Thymus (tissue), 11 donors: ENCODE results near the gene WRAP73. TPM values are rescaled to one million over a fixed set of nuclear protein-coding genes. Genes with fewer than 3 reads are reported as not detected.

ENCODE experiments used
- DNase-seq, 9 donors: peaks; one replicate each; pipeline ENCODE4 v3.0.0-alpha.2; 2013; ENCODE audit warnings: low spot score in 9 of 9, low read depth in 6 of 9, missing footprints in 1 of 9
- H3K27ac ChIP-seq, 2 donors: one replicate each; pipeline ENCODE4 v1.5.1; 2013; ENCODE audit warnings: control low read depth in 1 of 2, low read depth in 1 of 2, low read length in 1 of 2, mild to moderate bottlenecking in 1 of 2, moderate library complexity in 1 of 2
- H3K27me3 ChIP-seq, 2 donors: one replicate each; pipeline ENCODE4 v1.5.1; 2013; ENCODE audit warnings: low read length in 1 of 2; ENCODE audit not compliant: control insufficient read depth in 2 of 2, insufficient read depth in 1 of 2
- H3K36me3 ChIP-seq, 2 donors: one replicate each; pipeline ENCODE4 v1.5.1; 2013; ENCODE audit warnings: low read length in 1 of 2, mild to moderate bottlenecking in 1 of 2, moderate library complexity in 1 of 2; ENCODE audit not compliant: control insufficient read depth in 2 of 2, insufficient read depth in 2 of 2
- H3K4me1 ChIP-seq, 2 donors: one replicate each; pipeline ENCODE4 v1.5.1; 2013; ENCODE audit warnings: low read length in 2 of 2; ENCODE audit not compliant: control insufficient read depth in 2 of 2, insufficient read depth in 2 of 2
- H3K4me3 ChIP-seq, 2 donors: one replicate each; pipeline ENCODE4 v1.5.1; 2013; ENCODE audit warnings: low read length in 2 of 2, control low read depth in 1 of 2, mild to moderate bottlenecking in 1 of 2
- H3K9me3 ChIP-seq, 2 donors: one replicate each; pipeline ENCODE4 v1.5.1; 2013; ENCODE audit warnings: low read length in 1 of 2, mild to moderate bottlenecking in 1 of 2; ENCODE audit not compliant: control insufficient read depth in 2 of 2, insufficient read depth in 1 of 2
- WGBS: extraction: QIAGEN DNeasy Blood & Tissue Kit; methylation state at CpG from one replicate; pipeline ENCODE4 v1.1.7; 2013; 5-methylcytosine and 5-hydroxymethylcytosine counted together
- polyA plus RNA-seq: library from polyadenylated mRNA; stranded (reverse); fragments of 200-250 nt; gene quantifications from one replicate; pipeline ENCODE4 v1.2.3, GENCODE V29; 2013
- total RNA-seq: library from RNA; stranded (reverse); fragments of 120-200 nt; gene quantifications from one replicate; pipeline ENCODE4 v1.2.4, GENCODE V29; 2013
- donor health status: healthy.

The WRAP73 gene
- total and polyA plus RNA-seq, 2 donors, result 19.7 to 25.9 TPM

DNA sequence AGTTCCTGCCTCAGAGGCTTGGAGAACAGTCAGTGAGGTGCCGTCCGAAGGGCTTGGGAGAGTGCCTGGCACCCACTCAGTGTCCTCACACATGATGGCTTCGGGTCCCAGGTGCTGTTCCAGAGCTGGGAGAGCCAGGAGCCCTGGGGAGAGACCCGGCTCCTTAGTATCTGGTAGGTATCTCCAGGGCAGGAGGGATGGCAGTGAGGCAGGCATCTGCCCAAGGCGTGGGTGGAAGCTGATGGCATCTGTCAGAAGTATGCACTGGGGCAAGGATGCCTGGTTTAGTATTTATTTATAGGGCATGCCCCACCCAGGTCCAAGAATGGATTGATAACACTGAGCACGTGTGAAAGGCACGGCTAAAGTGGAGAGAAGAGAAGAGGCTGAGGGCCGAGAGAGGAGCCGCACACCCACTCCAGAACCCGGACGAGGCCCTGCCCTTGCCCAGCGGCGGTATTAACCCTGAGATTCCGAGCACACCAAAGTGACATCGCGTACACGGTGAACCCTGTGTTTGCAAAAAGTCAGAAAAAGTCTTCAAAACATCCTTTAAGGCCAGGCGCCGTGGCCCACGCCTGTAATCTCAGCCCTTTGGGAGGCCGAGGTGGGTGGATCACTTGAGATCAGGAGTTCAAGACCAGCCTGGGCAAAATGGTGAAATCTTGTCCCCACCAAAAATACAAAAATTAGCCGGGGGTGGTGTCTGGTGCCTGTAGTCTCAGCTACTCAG lies 4.8 kb upstream of the WRAP73 start:
- WGBS, result 92% methylated on average over 22 of the region's 22 CpGs
- Histone ChIP-seq H3K27me3 (peaks cover 55 to 89% of the 10 kb centered on the region in 2 donors), H3K27ac (no peak overlapping the region), H3K4me3 (no peak overlapping the region), H3K9me3 (peaks cover 0 to 2% of the 10 kb centered on the region in 2 donors), H3K36me3 (no peaks in the 10 kb centered on the region), H3K4me1 (peaks cover 2 to 4% of the 10 kb centered on the region in 2 donors)
- DNase-seq, result no peak

DNA sequence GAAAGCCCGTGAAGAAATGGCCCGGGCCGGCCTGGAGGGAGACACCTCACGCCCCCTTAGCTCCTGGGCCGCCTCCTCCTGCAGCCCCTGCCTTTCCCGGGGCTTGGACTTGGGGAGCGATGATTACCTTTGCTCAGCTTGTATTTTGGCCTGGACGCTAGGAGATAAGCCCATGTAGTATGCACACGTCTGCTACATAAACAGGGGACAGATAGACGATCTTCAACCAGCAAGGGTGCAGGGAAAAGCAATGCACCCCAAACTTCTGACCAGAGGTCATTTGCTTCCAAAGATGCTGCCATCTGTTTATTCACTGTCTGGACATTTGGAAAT lies 3.3 kb upstream of the WRAP73 start:
- Histone ChIP-seq H3K27ac (no peak overlapping the region), H3K9me3 (peaks cover 0 to 2% of the 10 kb centered on the region in 2 donors), H3K36me3 (no peaks in the 10 kb centered on the region), H3K4me1 (peaks cover 8 to 10% of the 10 kb centered on the region in 2 donors), H3K4me3 (no peak overlapping the region), H3K27me3 (peaks cover 55 to 80% of the 10 kb centered on the region in 2 donors)
- WGBS, result 26% methylated on average over 10 of the region's 10 CpGs
- DNase-seq, result no peak

DNA sequence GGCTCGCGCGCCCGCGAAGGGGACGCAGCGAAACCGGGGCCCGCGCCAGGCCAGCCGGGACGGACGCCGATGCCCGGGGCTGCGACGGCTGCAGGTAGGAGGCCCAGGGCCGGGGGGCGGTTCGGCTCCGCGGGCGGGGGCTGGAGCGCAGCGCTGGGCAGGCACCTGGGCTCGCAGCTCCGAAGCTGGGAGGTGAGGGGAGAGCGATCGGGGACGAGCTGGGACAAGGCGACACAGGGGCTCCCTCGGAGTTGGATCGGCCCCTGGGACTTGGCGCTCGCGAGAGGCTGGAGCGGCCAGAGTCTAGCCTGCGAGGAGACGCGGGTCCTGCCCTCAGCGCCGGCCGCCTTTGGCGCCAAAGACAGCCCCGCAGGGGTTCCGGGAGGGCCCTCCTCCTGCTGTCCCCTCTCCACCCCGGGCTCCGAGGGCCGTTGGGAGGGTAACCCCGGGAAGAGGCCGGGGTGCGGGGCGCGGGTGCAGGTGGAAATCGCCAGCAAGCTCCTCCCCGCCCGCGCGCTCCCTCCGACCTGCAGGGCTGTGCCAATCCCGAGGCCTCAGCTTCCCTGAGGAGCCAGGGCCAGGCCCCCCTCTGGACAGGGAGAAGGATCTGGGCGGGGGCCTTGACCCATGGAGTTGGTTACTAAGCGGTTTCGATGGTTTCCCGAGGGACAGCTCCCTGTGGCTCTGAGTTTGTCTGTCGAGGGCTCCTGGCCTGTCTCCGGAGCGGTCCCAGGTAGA lies 2.8 kb upstream of the WRAP73 start:
- H3K27me3 ChIP-seq, result peaks cover 55 to 75% of the 10 kb centered on the region in 2 donors
- H3K4me3 ChIP-seq, result peak overlapping the region in 1 of 2 donors; percentile 39
- H3K36me3 ChIP-seq, result no peaks in the 10 kb centered on the region
- no peak overlapping the region for H3K27ac ChIP-seq
- peaks cover 8 to 10% of the 10 kb centered on the region in 2 donors for H3K4me1 ChIP-seq
- DNase-seq, result no peak
- 4% methylated on average over 68 of the region's 68 CpGs for WGBS
- H3K9me3 ChIP-seq, result peaks cover 0 to 2% of the 10 kb centered on the region in 2 donors

GRCh38 chr1:3651930-3652547 lies 2.1 kb upstream of the WRAP73 start, which contains the start of gene TP73:
Gene TP73 (plus strand): TSS chr1:3652516. CDS start chr1:3682366, 29,850 bp downstream.
- peak within 1 kb of the TSS in 1 of 2 donors; percentile 39 for H3K4me3 ChIP-seq

DNA sequence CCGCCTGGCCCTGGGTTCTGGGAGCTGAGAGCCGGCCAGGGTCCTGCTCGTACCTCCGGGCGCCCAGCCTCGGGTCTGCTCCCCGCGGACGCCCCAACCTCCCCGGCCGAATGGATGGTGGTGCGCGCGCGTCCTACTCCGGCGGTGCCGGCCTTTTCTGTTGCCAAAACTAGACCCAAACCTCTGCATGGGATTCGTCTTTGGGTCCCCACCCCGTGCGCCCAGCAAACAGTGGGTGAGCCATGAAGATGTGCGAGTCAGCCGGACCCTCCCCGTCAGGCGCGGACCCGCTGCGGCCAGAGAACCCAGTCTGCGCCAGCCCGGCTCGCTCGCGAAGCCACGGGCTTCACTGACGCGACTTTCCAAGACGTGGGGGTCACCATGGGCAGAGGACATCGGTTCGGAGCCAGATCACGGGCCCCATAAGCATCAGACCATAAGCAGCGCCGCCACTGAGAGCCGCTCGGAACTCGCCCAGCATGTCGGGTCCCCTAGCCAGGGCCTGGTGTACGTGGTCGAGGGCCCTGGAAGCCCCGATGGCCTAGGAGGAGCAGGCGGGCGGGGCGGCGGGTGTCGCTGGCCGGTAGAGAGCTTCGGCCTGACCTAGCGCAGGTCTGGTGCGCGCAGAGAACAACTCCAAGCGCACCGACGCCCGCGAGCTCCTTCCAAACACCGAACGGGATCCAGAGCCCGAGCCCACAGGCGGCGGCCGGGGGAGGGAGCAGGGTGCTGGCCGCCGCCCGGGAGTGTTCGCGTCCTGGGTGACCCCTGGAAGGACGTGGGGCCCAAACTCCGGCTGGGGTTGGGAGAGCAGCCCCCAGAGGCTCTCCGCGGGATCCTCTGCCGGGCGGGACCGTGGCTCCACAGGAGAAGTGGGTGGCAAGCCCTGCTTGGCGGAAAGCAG lies 1.4 kb upstream of the WRAP73 start:
- Histone ChIP-seq H3K27me3 (peaks cover 52 to 60% of the 10 kb centered on the region in 2 donors), H3K27ac (no peak overlapping the region), H3K9me3 (peaks cover 0 to 2% of the 10 kb centered on the region in 2 donors), H3K4me1 (peaks cover 8 to 10% of the 10 kb centered on the region in 2 donors), H3K4me3 (no peak overlapping the region), H3K36me3 (peaks cover 0 to 12% of the 10 kb centered on the region in 2 donors)
- DNase-seq, result no peak
- WGBS, result 9% methylated on average over 83 of the region's 83 CpGs

More at GRCh38 chr1:3651930-3652547, 2.1 kb upstream of the WRAP73 start, which contains the start of gene TP73:
- 2% methylated on average over 80 of the region's 80 CpGs for WGBS
- no peak for DNase-seq
- Histone ChIP-seq H3K27me3 (peaks cover 55 to 68% of the 10 kb centered on the region in 2 donors), H3K27ac (no peak within 1 kb of the TSS), H3K36me3 (peaks cover 0 to 5% of the 10 kb centered on the region in 2 donors), H3K4me1 (peaks cover 8 to 10% of the 10 kb centered on the region in 2 donors), H3K9me3 (peaks cover 0 to 2% of the 10 kb centered on the region in 2 donors)

GRCh38 chr1:3650248-3651025 lies 534 bp upstream of the WRAP73 start:
- WGBS, result 12% methylated on average over 50 of the region's 50 CpGs
- peak overlapping the region in 1 of 2 donors; percentile 84 for H3K4me3 ChIP-seq
- H3K27ac ChIP-seq, result no peak overlapping the region
- DNase-seq, result no peak
- peaks cover 0 to 2% of the 10 kb centered on the region in 2 donors for H3K9me3 ChIP-seq
- peaks cover 52% of the 10 kb centered on the region in 2 donors for H3K27me3 ChIP-seq
- peaks cover 8 to 10% of the 10 kb centered on the region in 2 donors for H3K4me1 ChIP-seq
- H3K36me3 ChIP-seq, result peaks cover 0 to 18% of the 10 kb centered on the region in 2 donors

DNA sequence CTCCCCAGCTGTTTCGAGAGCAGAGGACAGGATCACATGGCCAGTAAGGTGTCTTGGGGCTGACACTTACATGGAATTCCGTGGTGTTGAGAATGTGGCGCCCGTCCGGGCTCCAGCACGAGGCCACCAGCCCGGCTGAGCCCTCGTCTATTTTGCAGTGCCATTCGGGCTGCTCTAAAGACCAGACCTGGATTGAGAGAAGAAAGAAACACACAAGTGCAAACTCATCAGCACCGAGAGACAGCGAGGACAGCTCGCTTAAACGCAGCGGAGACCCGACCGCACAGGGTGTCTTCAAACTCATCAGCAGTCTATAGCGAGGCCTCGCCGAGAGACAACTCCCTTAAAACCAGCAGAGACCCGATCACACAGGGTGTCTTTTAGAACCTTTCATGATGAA lies 3.3 kb downstream of the WRAP73 start:
- Histone ChIP-seq H3K27ac (no peak overlapping the region), H3K27me3 (peaks cover 15 to 17% of the 10 kb centered on the region in 2 donors), H3K4me3 (no peak overlapping the region), H3K36me3 (peaks cover 0 to 31% of the 10 kb centered on the region in 2 donors), H3K4me1 (peaks cover 8 to 10% of the 10 kb centered on the region in 2 donors), H3K9me3 (peaks cover 0 to 2% of the 10 kb centered on the region in 2 donors)
- DNase-seq, result no peak
- 97% methylated on average over 20 of the region's 20 CpGs for WGBS
